ENCODE measurements around the gene PHLDB3. TPM values are rescaled to one million over a fixed set of nuclear protein-coding genes. Genes with fewer than 3 reads are reported as not detected.

Gene PHLDB3
- total and polyA plus RNA-seq, 10 donors: 8.0 to 23.0 (median 16.1) TPM

GRCh38 chr19:43486412-43486811 is 18.1 kb downstream of the PHLDB3 start:
- Histone ChIP-seq H3K4me1 (peaks cover 8 to 52% (median 27%) of the 10 kb centered on the region in 6 donors), H3K4me3 (no peak overlapping the region), H3K9me3 (no peaks in the 10 kb centered on the region), H3K36me3 (peaks cover 0 to 9% (median 0%) of the 10 kb centered on the region in 6 donors), H3K27ac (peak overlapping the region in 1 of 8 donors; percentile 61), H3K27me3 (replicated peaks in 1 of 7) (no peaks in the 10 kb centered on the region)
- no peak for DNase-seq
- intact Hi-C loops (cut with DNase I; ENCODE audit: low total_unique reads): no loop called here
- WGBS, 5 donors: 81 to 100% (median 95%) methylated on average over 2 to 7 of the region's 7 CpGs
- TF ChIP-seq POLR2A (IDR thresholded peaks at IDR 0.05) (no peak), CTCF (IDR thresholded peaks at IDR 0.05 in 8 of 11, conservative IDR thresholded peaks at IDR 0.05 in 3 of 11) (no peak), POLR2AphosphoS5 (IDR thresholded peaks at IDR 0.05) (peak in 1 of 3 donors; percentile 28)

GRCh38 chr19:43485951-43486350 is 18.6 kb downstream of the PHLDB3 start:
- Histone ChIP-seq H3K4me1 (peaks cover 8 to 52% (median 27%) of the 10 kb centered on the region in 6 donors), H3K4me3 (no peak overlapping the region), H3K36me3 (peaks cover 0 to 6% (median 0%) of the 10 kb centered on the region in 6 donors), H3K9me3 (no peaks in the 10 kb centered on the region), H3K27me3 (replicated peaks in 1 of 7) (no peaks in the 10 kb centered on the region), H3K27ac (no peak overlapping the region)
- 62 to 74% (median 71%) methylated on average over 6 of the region's 6 CpGs for WGBS, 5 donors
- intact Hi-C loops (cut with DNase I; ENCODE audit: low total_unique reads): no loop called here
- no peak for DNase-seq
- no peak for TF ChIP-seq POLR2AphosphoS5 (IDR thresholded peaks at IDR 0.05)

- no peaks in the 10 kb centered on the region for H3K9me3 ChIP-seq
- peaks cover 0 to 20% (median 2%) of the 10 kb centered on the region in 6 donors for H3K36me3 ChIP-seq
- intact Hi-C loops (cut with DNase I; ENCODE audit: low total_unique reads): no loop called here
- no peak overlapping the region for H3K4me3 ChIP-seq
- DNase-seq: no peak
- H3K4me1 ChIP-seq: peaks cover 8 to 27% (median 13%) of the 10 kb centered on the region in 6 donors
- 92 to 97% (median 94%) methylated on average over 6 of the region's 6 CpGs for WGBS, 5 donors
- H3K27ac ChIP-seq: no peak overlapping the region
- TF ChIP-seq POLR2A (IDR thresholded peaks at IDR 0.05) (no peak), CTCF (IDR thresholded peaks at IDR 0.05 in 8 of 11, conservative IDR thresholded peaks at IDR 0.05 in 3 of 11) (no peak), POLR2AphosphoS5 (IDR thresholded peaks at IDR 0.05) (no peak)
- H3K27me3 ChIP-seq (replicated peaks in 1 of 7): no peaks in the 10 kb centered on the region
Measured at GRCh38 chr19:43483281-43483680, 21.3 kb downstream of the PHLDB3 start.

- H3K4me1 ChIP-seq: peaks cover 4 to 16% (median 6%) of the 10 kb centered on the region in 6 donors
- no peak for DNase-seq
- no peaks in the 10 kb centered on the region for H3K27me3 ChIP-seq (replicated peaks in 1 of 7)
- intact Hi-C loops (cut with DNase I; ENCODE audit: low total_unique reads): no loop called here
- 80 to 90% (median 82%) methylated on average over 3 to 4 of the region's 4 CpGs for WGBS, 5 donors
- no peaks in the 10 kb centered on the region for H3K9me3 ChIP-seq
- H3K4me3 ChIP-seq: no peak overlapping the region
- TF ChIP-seq POLR2AphosphoS5 (IDR thresholded peaks at IDR 0.05): no peak
- TF ChIP-seq POLR2A (IDR thresholded peaks at IDR 0.05): no peak
- no peak for TF ChIP-seq CTCF (IDR thresholded peaks at IDR 0.05 in 8 of 11, conservative IDR thresholded peaks at IDR 0.05 in 3 of 11)
- peaks cover 0 to 27% (median 2%) of the 10 kb centered on the region in 6 donors for H3K36me3 ChIP-seq
- no peak overlapping the region for H3K27ac ChIP-seq
Measured at GRCh38 chr19:43482193-43482592, 22.4 kb downstream of the PHLDB3 start.

- no peak for DNase-seq
- no peaks in the 10 kb centered on the region for H3K9me3 ChIP-seq
- WGBS, 5 donors: 83 to 90% (median 87%) methylated on average over 6 of the region's 6 CpGs
- peaks cover 0 to 11% (median 1%) of the 10 kb centered on the region in 6 donors for H3K4me1 ChIP-seq
- no peak overlapping the region for H3K4me3 ChIP-seq
- no peak overlapping the region for H3K27ac ChIP-seq
- peaks cover 0 to 27% (median 2%) of the 10 kb centered on the region in 6 donors for H3K36me3 ChIP-seq
- H3K27me3 ChIP-seq (replicated peaks in 1 of 7): no peaks in the 10 kb centered on the region
- intact Hi-C loops (cut with DNase I; ENCODE audit: low total_unique reads): no loop called here
- TF ChIP-seq POLR2AphosphoS5 (IDR thresholded peaks at IDR 0.05) (no peak), POLR2A (IDR thresholded peaks at IDR 0.05) (no peak), CTCF (IDR thresholded peaks at IDR 0.05 in 8 of 11, conservative IDR thresholded peaks at IDR 0.05 in 3 of 11) (no peak)
Measured at GRCh38 chr19:43481701-43482100, 22.8 kb downstream of the PHLDB3 start.
